Thoracic aorta (tissue), 2 donors: ENCODE data around the gene IGFL1. TPM values are rescaled to one million over a fixed set of nuclear protein-coding genes. Genes with fewer than 3 reads are reported as not detected.
"Not testable (repeated sequence)": the region's sequence is repeated elsewhere in the genome, so short reads cannot be mapped to it uniquely, and the experiment has no call there.

Source experiments
- ATAC-seq: fragments of 150-250 bp; one replicate; pipeline ENCODE4 v1.8.0; 2017; ENCODE audit warnings: low read depth; ENCODE audit not compliant: insufficient number of reproducible peaks, low FRiP score
- DNase-seq: peaks from one replicate; pipeline ENCODE4 v3.0.0-alpha.2; 2020; ENCODE audit warnings: low spot score
- H3K27ac ChIP-seq, 2 donors: fragments of 200-600 bp; sonication (generic); 1 replicate in 1 of 2; 2 replicates in 1 of 2; pipeline ENCODE4 v1.5.1; 2016; ENCODE audit warnings: mild to moderate bottlenecking in 2 of 2, moderate library complexity in 2 of 2
- H3K27me3 ChIP-seq: fragments of 200-600 bp; sonication (generic); replicated peaks from 2 replicates; pipeline ENCODE4 v1.6.0; 2016; ENCODE audit warnings: mild to moderate bottlenecking; ENCODE audit not compliant: insufficient read depth
- H3K36me3 ChIP-seq: fragments of 200-600 bp; sonication (generic); one replicate; pipeline ENCODE4 v1.5.1; 2016
- H3K4me1 ChIP-seq, 2 donors: fragments of 200-600 bp; sonication (generic); 1 replicate in 1 of 2; 2 replicates in 1 of 2; pipeline versions ENCODE4 v1.5.1 to v1.6.0; 2016; ENCODE audit warnings: low read depth in 2 of 2, mild to moderate bottlenecking in 1 of 2; ENCODE audit not compliant: control insufficient read depth in 1 of 2
- H3K4me3 ChIP-seq: fragments of 200-600 bp; sonication (generic); 2 replicates; pipeline ENCODE4 v1.5.1; 2016; ENCODE audit warnings: mild to moderate bottlenecking
- H3K9me3 ChIP-seq: fragments of 200-600 bp; sonication (generic); 2 replicates; pipeline ENCODE4 v1.5.1; 2016
- total RNA-seq, 2 donors: library from RNA; depleted of rRNA; stranded (reverse); fragments of >200 nt; gene quantifications; one replicate each; pipeline versions ENCODE4 v1.1.0 to v1.2.3, GENCODE V29; 2016
- TF ChIP-seq, protein P1 (sequence below): fragments of 200-600 bp; sonication (generic); IDR thresholded peaks from one replicate; pipeline ENCODE4 v1.5.1; 2019; ENCODE audit warnings: antibody characterized with exemption

The IGFL1 gene
- total RNA-seq, 2 donors from 2014 or later, result not detected

- H3K36me3 ChIP-seq, result no peaks in the 10 kb centered on the region
- no peak for DNase-seq
- TF ChIP-seq, protein P1, sequence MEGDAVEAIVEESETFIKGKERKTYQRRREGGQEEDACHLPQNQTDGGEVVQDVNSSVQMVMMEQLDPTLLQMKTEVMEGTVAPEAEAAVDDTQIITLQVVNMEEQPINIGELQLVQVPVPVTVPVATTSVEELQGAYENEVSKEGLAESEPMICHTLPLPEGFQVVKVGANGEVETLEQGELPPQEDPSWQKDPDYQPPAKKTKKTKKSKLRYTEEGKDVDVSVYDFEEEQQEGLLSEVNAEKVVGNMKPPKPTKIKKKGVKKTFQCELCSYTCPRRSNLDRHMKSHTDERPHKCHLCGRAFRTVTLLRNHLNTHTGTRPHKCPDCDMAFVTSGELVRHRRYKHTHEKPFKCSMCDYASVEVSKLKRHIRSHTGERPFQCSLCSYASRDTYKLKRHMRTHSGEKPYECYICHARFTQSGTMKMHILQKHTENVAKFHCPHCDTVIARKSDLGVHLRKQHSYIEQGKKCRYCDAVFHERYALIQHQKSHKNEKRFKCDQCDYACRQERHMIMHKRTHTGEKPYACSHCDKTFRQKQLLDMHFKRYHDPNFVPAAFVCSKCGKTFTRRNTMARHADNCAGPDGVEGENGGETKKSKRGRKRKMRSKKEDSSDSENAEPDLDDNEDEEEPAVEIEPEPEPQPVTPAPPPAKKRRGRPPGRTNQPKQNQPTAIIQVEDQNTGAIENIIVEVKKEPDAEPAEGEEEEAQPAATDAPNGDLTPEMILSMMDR, result no peak
- ATAC-seq, result no peak
- H3K9me3 ChIP-seq, result no peaks in the 10 kb centered on the region
- H3K4me1 ChIP-seq, result no peaks in the 10 kb centered on the region
- no peak overlapping the region for H3K27ac ChIP-seq
- no peaks in the 10 kb centered on the region for H3K27me3 ChIP-seq
- no peak overlapping the region for H3K4me3 ChIP-seq
Measured at GRCh38 chr19:46232029-46232428, 2.5 kb downstream of the IGFL1 start.

- ATAC-seq (no peak), DNase-seq (no peak)
- Histone ChIP-seq H3K4me1 (no peaks in the 10 kb centered on the region), H3K27ac (no peak overlapping the region), H3K4me3 (no peak overlapping the region), H3K9me3 (no peaks in the 10 kb centered on the region), H3K36me3 (no peaks in the 10 kb centered on the region), H3K27me3 (no peaks in the 10 kb centered on the region)
- TF ChIP-seq, protein P1, result no peak
Measured at GRCh38 chr19:46232468-46232867, 2.9 kb downstream of the IGFL1 start.

DNA sequence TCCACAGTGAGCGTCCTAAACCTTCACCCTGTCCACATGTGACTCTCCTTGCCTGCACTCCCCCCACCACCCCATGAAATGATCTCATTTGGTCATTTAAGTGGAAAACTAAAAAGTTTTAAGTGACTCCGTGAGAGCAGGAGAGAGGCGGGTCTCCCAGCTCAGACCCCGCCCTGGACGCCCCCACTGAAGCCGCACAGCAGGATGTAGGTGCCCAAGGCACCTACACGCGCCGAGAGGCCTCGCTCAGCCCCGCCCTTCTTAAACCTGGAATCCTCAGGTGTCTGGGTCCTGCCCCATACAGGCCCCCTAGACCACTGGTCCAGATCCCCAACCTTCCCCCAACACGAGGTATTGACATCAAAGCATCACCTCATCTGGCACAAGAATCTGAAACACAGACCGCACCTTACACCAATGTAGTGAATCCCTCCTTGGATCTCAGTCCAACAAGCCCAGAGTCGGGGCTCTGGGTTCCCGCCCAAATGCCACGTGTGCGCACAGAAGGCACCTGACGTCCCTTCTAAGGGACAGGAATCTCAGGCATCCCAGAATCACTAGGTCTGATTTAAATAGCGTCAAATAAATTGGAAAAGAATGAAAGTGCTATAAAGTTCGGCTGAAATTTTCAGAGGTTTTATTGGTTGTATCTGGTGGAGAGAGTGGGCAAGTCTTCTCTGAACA lies 3.5 kb downstream of the IGFL1 start:
- Histone ChIP-seq H3K4me3 (no peak overlapping the region), H3K27me3 (no peaks in the 10 kb centered on the region), H3K27ac (no peak overlapping the region), H3K36me3 (no peaks in the 10 kb centered on the region), H3K9me3 (no peaks in the 10 kb centered on the region), H3K4me1 (no peaks in the 10 kb centered on the region)
- DNase-seq (no peak), ATAC-seq (no peak)
- TF ChIP-seq, protein P1, result no peak

DNA sequence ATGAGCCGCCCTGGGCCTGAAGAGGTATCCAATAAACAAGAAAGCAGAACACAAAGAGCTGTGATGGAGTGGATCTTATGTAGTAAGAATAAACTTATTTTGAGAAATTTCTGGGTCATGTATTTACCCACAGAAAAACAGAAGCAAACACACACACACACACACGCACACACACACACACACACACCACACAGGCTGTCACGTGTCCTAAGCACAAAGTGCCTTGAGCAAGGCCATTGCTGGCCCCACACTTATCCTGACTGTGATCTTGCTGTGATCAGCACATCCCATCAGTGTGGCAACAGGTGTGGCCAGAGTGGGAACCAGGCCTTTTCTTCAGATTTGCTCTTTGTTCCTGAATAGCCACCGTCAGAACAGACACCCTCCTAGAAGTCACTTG lies 4.3 kb downstream of the IGFL1 start:
- not testable (repeated sequence) for H3K27ac ChIP-seq, H3K4me3 ChIP-seq, H3K9me3 ChIP-seq, H3K4me1 ChIP-seq, DNase-seq, ATAC-seq, H3K36me3 ChIP-seq, H3K27me3 ChIP-seq

- not testable (repeated sequence) for H3K27me3 ChIP-seq, H3K4me3 ChIP-seq, H3K36me3 ChIP-seq, DNase-seq, H3K9me3 ChIP-seq, ATAC-seq, H3K4me1 ChIP-seq, H3K27ac ChIP-seq
Measured at GRCh38 chr19:46238141-46238540, 8.6 kb downstream of the IGFL1 start.

DNA sequence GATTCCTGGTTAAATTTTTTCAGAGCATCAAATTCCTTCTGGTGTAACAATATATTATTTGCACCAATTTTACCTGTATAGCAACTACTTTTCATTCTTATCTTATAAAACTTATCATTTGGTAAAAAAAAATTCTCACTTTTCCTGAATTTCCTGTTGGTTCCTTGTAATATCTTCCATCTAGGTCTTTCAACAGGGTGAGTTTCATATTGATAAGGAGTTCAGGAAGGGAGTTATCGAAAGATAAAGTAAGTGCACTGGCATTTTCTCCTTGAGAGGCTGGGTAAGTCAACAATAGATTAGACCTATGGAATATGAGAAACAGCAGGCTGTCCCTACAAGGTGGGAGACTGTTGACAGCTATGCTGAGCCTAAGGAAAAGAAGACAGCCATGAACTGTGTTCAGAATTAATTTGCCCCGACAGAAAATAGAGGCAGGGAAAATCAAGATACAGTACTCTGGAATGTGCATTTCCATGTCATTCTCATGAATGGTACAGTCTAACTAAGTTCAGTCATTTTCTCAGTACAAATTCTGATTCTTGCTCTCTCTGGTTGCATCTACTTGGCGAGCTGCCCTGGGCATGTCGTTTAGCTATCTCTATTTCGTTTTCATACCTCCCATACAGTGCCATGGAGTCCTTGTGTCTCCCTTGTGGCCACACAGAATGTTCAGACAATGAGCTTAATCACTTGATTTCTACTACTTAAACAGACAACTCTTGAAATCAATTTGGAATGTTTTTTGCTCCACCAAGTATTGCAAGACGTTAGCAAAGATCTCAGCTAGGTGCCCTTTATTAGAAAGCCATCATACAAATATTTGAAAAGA lies 9.9 kb downstream of the IGFL1 start:
- DNase-seq (no peak), ATAC-seq (no peak)
- Histone ChIP-seq H3K27ac (no peak overlapping the region), H3K4me3 (no peak overlapping the region), H3K27me3 (no peaks in the 10 kb centered on the region), H3K4me1 (no peaks in the 10 kb centered on the region), H3K9me3 (no peaks in the 10 kb centered on the region), H3K36me3 (no peaks in the 10 kb centered on the region)
- TF ChIP-seq, protein P1, result no peak
